GM21619 (cell line): Measurements from ENCODE around the gene FBLN5.
"Not testable (repeated sequence)": the region's sequence is repeated elsewhere in the genome, so short reads cannot be mapped to it uniquely, and the experiment has no call there.

Source experiments
- ATAC-seq: cut with Tn5 transposase; IDR thresholded peaks from one replicate; pipeline ENCODE4 v1.9.1; 2021; ENCODE audit not compliant: unreplicated experiment

FBLN5 gene

DNA sequence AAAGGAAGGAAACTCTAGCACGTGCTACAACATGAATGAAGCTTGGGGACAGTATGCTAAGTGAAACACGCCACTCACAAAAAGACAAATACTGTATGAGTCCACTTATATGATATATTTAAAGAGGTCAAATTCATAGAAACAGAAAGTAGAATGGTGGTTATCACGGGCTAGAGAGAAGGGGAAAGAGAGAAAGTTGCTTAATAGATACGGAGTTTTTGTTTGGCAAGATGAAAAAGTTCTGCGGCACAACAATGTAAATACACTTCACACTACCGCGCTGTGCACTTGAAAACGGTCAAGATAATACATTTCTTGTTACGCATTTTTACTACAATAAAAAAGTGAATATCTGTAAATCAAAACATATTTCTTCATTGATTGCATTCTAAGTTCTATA is 37.3 kb downstream of the FBLN5 start:
- no peak for ATAC-seq

DNA sequence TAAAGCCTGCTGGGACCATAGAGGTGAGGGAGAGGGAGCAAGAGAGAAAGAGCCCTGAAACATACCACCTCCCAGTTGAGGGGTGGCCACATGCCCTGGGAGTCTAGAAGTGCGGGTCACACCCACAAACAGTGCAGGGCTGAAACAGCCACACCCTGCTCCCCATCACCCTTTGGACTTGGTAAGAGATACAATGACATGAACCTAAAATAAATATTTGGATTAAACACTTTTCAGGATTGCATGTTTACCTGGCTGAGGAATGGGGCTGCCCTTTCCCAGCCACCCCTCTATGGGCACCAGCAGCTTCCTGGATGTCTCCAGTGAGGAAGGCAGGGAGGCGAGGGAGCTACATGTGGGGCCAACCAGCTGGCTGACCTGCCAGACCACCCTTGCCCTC is 41.1 kb downstream of the FBLN5 start:
- no peak for ATAC-seq

DNA sequence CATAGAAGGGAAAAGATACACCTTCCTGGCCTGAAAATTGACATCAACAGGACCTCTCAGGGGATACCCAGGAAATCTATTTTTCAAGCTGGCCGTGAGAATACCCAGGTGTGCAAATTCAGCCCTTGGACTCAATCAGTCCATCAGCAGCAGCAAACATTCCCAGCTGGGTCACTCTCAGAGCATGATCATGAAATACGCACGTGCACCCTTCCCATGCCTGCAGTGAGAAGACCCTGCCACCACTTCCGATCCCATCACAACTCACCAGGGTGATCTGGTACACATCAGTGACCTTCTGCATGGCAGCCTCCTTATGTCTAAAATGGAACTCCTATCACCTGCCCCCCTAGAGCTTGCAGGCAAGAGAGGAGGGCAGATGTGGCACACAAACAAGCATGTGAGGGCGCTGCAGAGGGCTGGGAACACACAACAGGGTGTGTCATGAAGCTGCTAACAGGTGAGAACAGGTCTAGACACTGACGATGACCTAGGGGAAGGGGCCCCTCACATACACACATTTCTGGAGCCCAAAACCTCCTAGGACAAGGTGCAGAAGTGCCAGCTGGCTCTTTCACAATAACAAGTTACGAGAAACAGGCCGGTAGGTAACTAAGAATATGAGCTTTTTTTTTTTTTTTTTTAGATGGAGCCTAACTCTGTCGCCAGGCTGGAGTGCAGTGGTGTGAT is 42.4 kb downstream of the FBLN5 start:
- no peak for ATAC-seq

DNA sequence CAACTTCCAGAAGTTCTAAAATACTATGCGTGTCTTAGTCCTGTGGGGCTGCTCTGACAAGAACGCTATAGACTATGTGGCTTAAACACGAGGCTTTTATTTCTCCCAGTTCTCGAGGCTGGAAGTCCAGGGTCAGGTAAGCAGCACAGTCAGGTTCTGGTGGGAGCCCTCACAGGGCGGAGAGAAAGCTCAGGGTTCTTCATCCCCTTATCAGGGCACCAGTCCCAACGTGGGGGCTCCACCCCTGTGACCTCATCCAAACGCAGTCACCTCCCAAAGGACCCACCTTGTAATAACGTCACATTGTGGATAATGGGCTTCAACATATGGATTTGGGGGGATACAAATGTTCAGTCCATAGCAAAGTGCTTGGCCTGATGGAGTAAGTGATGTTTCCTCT is 43.0 kb downstream of the FBLN5 start:
- no peak for ATAC-seq

DNA sequence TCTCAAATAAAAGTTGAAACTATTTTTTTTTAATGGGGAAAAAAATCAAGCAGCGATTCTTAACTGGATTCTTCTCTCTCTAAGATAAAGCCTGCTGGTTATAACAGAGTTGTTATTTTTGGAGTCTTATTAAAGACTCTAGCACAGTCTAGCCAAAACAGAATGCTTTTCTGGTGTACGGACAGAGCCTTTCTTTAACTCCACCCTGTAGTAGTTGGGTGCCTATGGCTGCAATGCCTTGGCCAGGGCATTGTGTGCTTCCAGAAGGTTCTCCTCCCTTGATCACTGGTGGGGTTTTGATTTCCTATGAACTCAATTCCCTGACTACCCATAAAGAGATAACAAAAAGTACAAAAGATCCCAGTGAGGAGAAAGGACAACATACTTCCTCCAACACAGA is 44.4 kb downstream of the FBLN5 start:
- ATAC-seq = no peak

DNA sequence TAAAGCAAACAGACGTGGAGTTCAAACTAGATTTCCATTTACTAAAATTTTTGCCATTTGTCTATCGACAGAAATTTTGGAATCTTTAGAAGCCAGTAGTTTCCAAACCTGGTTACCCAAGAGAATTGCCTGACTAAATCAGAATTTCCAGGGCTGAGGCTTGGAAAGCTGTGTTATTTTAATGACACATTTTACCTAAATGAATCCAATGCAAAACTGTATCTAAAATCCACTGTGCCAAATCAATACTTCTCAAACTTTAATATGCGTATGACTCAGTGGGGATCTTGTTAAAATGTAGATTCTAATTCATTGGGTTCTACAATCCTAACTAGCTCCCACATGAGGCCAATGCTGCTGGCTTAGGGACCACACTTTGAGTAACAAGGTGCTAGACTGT is 45.2 kb downstream of the FBLN5 start:
- no peak for ATAC-seq

DNA sequence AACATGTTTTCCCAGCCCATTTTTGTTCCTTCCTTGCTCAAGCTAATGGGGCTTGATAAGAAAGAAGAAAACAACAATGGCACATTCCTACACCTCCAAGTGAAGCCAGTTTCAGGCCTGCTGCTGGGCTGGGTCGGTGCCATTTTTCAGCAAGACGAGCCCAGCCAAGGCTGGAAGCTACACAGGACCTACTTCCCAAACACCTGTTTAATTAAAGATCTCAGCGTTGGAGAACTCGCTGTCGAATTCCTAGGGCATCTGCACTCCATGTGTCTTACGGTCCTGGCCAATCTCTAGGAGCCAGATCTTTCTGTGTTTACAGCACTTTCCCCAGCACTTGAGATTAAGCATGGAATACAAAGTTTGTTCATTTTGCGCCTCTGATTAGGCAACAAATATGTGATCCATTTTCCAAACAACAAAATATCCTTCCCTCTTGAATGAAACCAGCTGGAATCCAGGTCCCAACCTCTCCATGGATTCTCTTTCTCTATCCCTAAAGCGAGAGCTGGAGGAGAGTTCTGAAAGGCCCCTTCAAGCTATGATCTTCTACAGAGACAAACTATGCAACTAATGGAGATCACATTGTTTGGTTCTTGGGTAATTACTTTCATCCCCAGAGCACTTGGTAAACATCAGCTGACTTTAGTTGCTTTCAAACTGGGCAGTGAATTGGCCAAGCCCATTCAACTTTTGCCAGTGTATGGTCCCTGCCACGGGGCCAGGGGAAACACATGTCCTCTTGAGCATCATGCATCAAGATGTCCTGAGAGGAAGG is 45.9 kb downstream of the FBLN5 start:
- ATAC-seq = no peak

DNA sequence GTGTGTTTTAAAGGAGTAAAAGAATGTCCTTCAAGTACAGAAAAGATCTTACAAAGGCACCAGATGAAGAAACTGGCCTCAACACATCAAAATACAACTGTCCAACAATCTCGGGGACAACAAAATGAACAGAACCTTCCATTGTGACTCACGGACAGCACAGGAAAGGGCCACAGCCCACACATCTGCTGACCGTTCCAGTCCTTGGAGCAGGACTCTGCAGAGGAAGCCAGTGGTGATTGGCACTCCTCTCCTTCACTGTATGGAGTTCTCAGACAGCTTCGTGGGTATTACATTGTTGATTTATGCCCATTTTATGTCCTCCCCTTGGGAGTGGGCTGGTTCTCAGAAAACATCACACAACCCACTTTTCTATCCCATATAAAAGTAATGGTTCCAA is 47.7 kb downstream of the FBLN5 start:
- no peak for ATAC-seq

DNA sequence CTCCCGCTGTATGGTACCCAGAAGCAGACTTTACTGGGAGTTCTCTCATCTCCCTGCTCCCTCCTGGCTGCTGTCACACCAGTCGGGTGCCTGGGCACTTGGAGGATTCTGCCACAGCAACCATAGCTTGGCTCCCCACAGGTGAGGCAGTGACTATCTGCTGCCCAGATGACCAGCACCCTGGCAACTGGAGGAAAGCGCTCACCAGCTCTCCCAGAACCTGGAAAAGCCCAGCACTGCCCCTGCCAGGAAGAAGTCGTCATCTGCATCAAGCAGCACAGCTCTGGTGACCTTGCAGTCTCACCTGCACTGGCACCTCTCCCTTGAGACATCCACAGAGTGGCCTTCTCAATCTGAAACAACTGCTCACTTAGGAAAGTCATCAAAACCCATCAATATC is 48.3 kb downstream of the FBLN5 start:
- no peak for ATAC-seq

DNA sequence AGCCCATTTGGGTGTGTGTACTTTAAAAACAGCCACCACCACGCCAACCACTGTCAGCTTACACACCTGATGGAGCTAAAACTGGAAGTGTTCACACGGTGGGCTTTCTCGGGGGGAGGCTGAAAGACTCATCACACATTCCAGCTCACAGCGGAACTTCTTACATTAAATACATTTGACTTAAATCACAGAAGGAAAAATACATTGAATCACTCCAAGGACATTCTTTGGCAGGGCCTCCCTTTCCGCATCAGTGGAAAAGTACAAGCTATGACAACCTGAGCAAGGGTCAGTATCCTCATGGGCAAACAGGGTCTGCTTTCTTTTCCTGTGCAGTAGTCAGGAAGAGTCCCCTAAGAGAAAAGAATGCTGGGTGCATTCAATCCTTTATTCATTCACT is 49.1 kb downstream of the FBLN5 start:
- no peak for ATAC-seq

DNA sequence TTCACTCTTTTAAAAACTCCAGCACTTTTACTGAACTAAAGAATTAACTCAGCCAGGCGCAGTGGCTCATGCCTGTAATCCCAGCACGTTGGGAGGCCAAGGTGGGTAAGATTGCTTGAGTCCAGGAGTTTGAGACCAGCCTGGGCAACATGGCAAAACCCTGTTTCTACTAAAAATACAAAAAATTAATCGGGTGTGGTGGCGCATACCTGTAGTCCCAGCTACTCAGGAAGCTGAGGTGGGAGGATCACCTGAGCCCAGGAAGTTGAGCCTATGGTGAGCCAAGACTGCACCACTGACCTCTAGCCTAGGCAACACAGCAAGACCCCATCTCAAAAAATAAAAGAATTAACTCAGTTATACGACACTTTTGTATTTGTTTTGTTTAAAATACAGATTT is 49.8 kb downstream of the FBLN5 start:
- ATAC-seq = not testable (repeated sequence)

DNA sequence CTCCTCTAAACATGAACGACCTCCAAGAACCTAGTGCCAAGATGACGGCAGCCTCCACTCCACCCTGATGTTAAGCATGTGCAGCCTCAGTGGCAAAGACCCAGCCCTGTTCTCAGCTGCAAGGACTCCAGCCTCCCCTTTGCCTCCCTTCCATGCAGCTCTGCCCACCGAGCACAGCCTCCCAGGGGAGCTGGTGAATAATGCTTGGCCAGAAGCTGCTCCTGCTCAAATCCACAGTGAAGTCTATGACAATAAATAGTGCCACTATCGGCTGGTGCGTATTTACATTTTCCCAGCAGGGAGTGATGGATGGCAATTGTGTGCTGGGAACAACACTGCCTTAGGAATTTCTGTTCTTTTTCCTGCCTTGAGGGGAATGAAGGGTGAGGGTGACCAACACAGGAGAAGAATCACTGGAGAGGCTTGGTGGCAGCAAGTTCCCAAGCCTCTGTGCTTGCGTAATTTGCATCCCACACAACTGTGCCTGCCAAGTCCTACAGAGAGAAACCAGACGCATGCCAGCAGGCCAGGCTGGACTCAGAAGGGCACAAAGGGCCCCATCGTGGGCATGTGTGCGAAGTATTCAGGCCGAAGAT is 50.3 kb downstream of the FBLN5 start:
- ATAC-seq = no peak

DNA sequence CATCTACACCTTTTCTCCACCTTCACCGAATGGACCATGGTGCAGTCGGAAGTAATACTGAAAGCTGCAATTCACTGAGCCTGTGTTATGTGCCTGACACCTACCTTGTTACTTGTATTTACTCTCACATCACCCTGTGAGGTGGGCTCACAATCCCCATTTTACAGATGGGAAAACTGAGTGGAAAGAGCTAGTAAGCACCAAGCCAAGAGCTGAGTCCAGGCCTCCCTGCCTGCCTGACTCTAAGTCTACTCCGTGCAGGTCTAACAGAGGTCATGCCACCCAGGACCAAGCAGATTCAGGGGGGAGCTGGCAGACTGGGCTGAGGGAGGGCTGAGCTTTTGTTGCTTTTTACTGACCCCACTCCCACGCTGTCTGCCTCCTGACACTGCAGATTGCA is 51.1 kb downstream of the FBLN5 start:
- ATAC-seq = no peak

DNA sequence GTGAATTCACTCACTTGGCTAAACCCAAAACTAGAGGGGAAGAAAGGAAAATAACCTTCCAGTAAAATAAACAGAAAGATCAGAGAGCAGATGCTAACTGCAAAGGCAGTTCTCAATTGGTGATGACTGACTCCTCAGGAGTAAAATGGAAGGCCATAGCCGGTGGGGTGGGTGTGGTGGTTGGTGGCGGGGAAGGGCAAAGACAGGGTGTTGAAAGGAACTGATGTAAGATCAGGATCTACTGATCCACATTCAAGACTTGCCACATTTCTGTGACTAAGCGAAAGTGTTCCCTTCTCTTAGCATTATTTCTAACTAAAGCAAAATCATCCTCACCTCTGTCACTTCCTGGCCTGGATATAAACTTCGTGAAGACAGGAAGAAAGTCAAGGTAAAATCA is 53.8 kb downstream of the FBLN5 start:
- no peak for ATAC-seq

DNA sequence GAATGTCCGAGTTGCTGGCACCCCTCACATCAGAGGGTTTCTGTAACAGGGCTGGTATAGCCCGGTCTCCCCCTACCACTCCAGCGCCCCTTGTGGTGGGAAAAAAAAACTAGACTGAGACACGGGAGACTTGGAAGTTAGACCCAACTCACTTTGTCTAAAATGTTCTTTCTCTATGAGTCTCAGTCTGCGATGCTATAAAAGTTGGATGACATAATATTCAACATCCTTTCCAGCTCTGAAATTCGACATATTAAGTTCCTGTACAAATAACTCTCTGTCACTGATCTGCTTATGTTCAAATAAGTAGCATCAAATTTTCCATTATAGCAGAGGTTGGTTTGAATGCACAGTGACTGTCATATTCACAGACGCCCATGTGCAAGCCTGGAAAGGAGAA is 54.5 kb downstream of the FBLN5 start:
- no peak for ATAC-seq

DNA sequence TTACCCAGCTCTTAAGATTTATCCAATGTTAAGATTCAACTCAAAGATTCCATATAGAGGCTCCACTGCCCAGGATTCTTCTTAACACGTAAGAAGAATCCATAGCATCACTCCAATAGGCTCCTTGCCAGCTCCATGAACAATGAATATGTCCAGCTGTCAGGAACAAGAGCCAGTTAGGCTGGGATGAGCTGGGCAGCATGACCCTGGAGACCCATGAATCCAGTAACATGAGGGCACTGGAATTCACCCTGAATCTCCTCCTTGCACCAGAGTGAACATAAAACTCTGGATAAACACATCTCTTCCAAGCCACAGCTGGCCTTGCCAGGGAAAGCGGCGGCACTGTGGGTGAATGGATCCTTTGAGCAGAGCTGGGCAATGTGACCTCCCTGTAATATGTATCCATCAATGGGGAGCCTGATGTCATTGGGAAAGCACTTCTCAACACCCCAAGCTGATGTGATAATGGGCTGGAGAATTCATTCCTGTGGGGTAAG is 55.7 kb downstream of the FBLN5 start:
- ATAC-seq = no peak

DNA sequence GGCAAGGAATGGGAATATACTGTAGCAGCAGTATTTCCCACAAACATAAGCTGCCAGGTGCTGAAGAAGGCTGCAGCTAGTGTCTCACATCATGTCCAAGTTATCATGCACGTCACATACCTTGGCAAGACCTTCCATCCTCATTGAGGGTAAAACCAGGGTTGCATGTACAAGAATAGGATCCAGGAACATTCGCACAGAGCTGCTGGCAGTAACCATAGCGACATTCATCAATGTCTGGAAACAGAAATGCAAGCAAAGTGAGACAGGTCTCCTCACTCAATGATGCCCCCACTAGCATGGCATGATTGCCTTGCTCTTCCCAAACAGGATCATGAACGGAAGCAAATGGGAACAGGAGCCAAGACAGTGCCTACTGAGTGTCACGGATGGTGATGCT is 56.4 kb downstream of the FBLN5 start:
- no peak for ATAC-seq

DNA sequence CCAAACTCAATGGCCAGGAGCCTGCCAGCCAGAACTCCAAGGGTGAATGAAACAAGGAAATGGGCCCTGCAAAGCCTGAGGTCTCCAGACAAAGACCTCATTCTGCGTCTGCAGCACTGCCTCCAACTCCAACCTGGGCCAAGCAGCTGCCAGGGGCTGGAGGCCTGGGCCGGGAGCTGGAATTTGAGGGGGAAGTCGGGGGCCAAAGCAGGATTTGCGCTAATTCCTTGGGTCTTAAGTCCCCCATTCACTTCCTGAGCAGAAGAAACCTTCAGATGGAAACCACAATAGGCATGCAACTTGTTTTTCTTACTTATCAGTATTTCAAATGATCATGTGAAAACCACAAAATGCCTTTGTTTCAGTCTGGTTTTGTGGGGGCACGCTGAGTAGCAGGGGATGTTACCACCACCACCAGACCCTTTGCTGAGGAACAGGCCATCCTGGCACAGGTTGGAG is 57.2 kb downstream of the FBLN5 start:
- ATAC-seq = no peak

DNA sequence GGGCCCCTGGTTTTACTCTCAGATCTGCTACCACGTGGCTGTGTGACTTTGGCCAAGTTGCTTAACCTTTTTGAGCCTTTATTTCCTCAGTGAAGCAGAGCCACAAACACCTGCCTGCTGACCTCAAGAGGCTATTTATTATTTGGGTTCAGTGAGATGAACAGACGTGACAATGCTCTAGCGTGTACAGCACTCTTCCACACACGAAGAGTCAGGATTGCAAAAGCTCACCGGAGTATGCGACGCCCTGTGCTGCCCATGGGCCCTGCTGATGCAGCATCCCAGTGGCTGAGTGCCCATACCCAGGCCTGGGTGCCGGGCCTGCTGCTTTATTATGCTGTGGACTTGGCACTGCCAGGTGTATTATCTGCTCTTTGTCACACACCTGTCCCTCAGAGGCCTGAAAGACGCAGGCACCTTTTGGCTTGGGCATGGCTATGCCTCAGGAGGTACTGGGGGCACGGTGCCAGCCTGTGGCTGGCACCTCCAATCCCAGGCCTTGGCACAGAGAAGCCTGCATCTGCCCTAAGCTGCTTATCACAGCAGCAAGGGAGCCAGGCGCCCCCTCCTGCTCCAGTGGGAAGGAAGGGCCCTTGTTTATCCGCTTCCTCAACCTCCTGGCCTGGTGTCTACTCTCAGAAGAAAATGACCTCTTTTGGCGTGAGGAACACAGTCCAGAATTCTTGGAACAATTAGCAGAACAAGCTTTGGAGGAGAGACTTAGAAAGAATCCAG is 57.9 kb downstream of the FBLN5 start:
- ATAC-seq = no peak

DNA sequence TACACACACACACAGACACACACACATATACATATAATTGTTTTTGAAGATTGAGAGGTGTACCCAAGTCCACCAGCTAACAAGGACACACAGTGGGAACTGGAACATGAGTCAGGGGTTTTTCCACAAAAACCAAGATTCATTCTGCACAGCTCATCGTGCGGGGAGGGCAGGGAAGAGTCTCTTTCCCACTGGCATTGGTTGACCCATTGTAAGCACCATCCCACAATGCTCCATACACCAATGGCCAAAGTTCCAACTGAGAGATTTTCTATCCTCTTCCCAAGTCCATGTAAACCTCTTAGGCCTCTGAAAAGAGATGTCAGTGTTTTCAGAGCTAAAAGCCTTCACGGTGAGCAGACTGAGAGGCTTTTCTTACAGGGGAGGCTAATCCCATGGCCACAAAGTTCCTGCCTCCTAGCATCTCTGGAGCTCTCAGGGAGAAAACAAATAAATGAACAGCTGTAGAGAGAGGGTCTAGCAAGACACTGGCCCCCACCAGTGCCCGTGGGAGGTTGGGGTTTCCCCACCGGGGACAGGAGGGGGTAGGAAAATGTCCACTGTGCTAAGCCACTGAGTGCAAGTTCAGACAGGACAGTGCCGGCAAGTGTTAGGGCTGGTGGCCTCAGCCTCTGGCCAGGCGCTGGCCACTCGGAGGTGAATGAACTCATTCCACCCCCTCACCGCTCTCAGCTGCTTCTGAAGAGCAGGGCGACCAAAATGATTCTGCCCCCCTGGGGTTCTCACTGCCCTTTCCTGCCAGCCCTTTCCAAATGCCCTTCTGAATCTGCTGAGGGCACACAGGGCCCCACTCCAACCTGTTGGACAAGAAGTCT is 58.6 kb downstream of the FBLN5 start:
- no peak for ATAC-seq

DNA sequence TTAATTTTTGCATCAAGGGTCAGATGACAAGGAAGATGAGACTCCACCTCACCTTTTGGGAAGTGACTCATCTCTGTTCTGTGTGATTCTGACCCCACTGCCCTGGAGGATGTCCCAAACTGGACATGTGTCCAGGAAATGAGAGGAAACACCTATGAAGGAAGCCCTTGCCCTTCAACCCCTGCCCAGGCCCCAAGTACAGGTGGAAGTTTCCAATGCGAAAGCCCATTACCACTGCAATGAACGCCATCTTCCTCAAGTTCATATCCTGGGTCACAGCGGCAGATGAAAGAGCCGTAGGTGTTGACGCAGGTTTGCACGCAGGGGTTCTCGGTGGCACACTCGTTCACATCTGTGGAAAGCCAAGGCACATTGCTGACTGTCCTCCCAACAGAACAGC is 60.5 kb downstream of the FBLN5 start:
- no peak for ATAC-seq
